Neural cell (in vitro differentiated cells): ENCODE measurements around the gene KRT16. TPM values are rescaled to one million over a fixed set of nuclear protein-coding genes. Genes with fewer than 3 reads are reported as not detected.

Experiments used
- H2AFZ ChIP-seq: fragments of 200-600, 300-800 bp; sonication (generic), shearing (Covaris generic); 2 replicates; pipeline ENCODE4 v1.6.0; 2014; ENCODE audit warnings: low read depth, mild to moderate bottlenecking, antibody characterized with exemption, low read length, moderate library complexity
- H3F3A ChIP-seq: fragments of 200-600 bp; shearing (Covaris generic); 2 replicates; pipeline ENCODE4 v1.6.1; 2016; ENCODE audit warnings: mild to moderate bottlenecking, moderate library complexity, mixed read lengths, antibody characterized with exemption, low read length; ENCODE audit not compliant: insufficient read depth, poor library complexity, severe bottlenecking
- H3K27ac ChIP-seq: fragments of 200-600, 300-800 bp; sonication (generic), shearing (Covaris generic); 2 replicates; pipeline ENCODE4 v1.5.1; 2014; ENCODE audit warnings: mild to moderate bottlenecking, low read length, moderate library complexity
- H3K27me3 ChIP-seq: fragments of 300-800, 200-600 bp; sonication (generic), shearing (Covaris generic); 2 replicates; pipeline ENCODE4 v1.6.0; 2014; ENCODE audit warnings: mild to moderate bottlenecking, low read depth, low read length, moderate library complexity; ENCODE audit not compliant: insufficient read depth
- H3K36me3 ChIP-seq: fragments of 300-800, 200-600 bp; sonication (generic), shearing (Covaris generic); 2 replicates; pipeline ENCODE4 v1.5.1; 2014; ENCODE audit warnings: mild to moderate bottlenecking, antibody characterized with exemption, low read length, moderate library complexity; ENCODE audit not compliant: insufficient read depth
- H3K4me2 ChIP-seq: fragments of 300-800, 200-600 bp; sonication (generic), shearing (Covaris generic); 2 replicates; pipeline ENCODE4 v1.6.0; 2014; ENCODE audit warnings: mild to moderate bottlenecking, low read length
- H3K4me3 ChIP-seq: fragments of 300-800, 200-600 bp; sonication (generic), shearing (Covaris generic); 2 replicates; pipeline ENCODE4 v1.5.1; 2014; ENCODE audit warnings: mild to moderate bottlenecking, low read length, moderate library complexity
- H3K79me2 ChIP-seq: fragments of 200-600 bp; shearing (Covaris generic); replicated peaks from 2 replicates; pipeline ENCODE4 v1.6.0; 2014; ENCODE audit warnings: mild to moderate bottlenecking, low read length, moderate library complexity; ENCODE audit not compliant: insufficient read depth
- H3K9ac ChIP-seq: fragments of 300-800, 200-600 bp; sonication (generic), shearing (Covaris generic); 2 replicates; pipeline ENCODE4 v1.6.1; 2016; ENCODE audit warnings: mild to moderate bottlenecking, low read length, mixed read lengths
- H3K9me2 ChIP-seq: fragments of 200-600 bp; shearing (Covaris generic); 2 replicates; pipeline ENCODE4 v1.6.1; 2016; ENCODE audit warnings: mild to moderate bottlenecking, low read length, mixed read lengths; ENCODE audit not compliant: insufficient read depth
- H3K9me3 ChIP-seq: fragments of 200-600, 300-800 bp; sonication (generic), shearing (Covaris generic); 2 replicates; pipeline ENCODE4 v1.6.1; 2016; ENCODE audit warnings: mild to moderate bottlenecking, mixed run types, low read length, moderate library complexity, mixed read lengths
- H4K20me1 ChIP-seq: fragments of 200-600 bp; shearing (Covaris generic); 2 replicates; pipeline ENCODE4 v1.6.1; 2016; ENCODE audit warnings: mild to moderate bottlenecking, mixed run types; ENCODE audit not compliant: insufficient read depth
- CTCF ChIP-seq: fragments of 450-650 bp; IDR thresholded peaks from 2 replicates; pipeline ENCODE4 v1.5.1; 2014; ENCODE audit warnings: antibody characterized with exemption, mild to moderate bottlenecking, moderate library complexity; ENCODE audit not compliant: poor library complexity, severe bottlenecking
- EP300 ChIP-seq: fragments of 450-650 bp; conservative IDR thresholded peaks from 2 replicates; pipeline ENCODE4 v1.6.1; 2014; ENCODE audit warnings: antibody characterized with exemption, mild to moderate bottlenecking, moderate library complexity; ENCODE audit not compliant: poor library complexity, severe bottlenecking
- EZH2 ChIP-seq: fragments of 200-600, 300-800 bp; shearing (Covaris generic), sonication (generic); IDR thresholded peaks from 2 replicates; pipeline ENCODE4 v1.6.1; 2014; ENCODE audit warnings: antibody characterized with exemption, low read length, borderline replicate concordance, mild to moderate bottlenecking; ENCODE audit not compliant: insufficient read depth, poor library complexity, severe bottlenecking
- MXI1 ChIP-seq: fragments of 450-650 bp; conservative IDR thresholded peaks from 2 replicates; pipeline ENCODE4 v1.6.1; 2014; ENCODE audit warnings: antibody characterized with exemption, mild to moderate bottlenecking; ENCODE audit not compliant: poor library complexity, severe bottlenecking
- POLR2AphosphoS5 ChIP-seq: IDR thresholded peaks from 2 replicates; pipeline ENCODE4 v1.6.1; 2012
- RAD21 ChIP-seq: fragments of 450-650 bp; conservative IDR thresholded peaks from 2 replicates; pipeline ENCODE4 v1.6.1; 2014; ENCODE audit warnings: antibody characterized with exemption, mild to moderate bottlenecking, moderate library complexity
- REST ChIP-seq: IDR thresholded peaks from 2 replicates; pipeline ENCODE4 v1.6.1; 2012; ENCODE audit warnings: borderline replicate concordance
- SMC3 ChIP-seq: fragments of 450-650 bp; conservative IDR thresholded peaks from 2 replicates; pipeline ENCODE4 v1.6.1; 2014; ENCODE audit warnings: antibody characterized with exemption, mild to moderate bottlenecking, moderate library complexity; ENCODE audit not compliant: poor library complexity
- TAF1 ChIP-seq: IDR thresholded peaks from 2 replicates; pipeline ENCODE4 v1.6.1; 2012; ENCODE audit warnings: low read depth
- polyA plus RNA-seq: library from polyadenylated mRNA; depleted of rRNA; stranded (reverse); fragments of >200 nt; gene quantifications from 2 replicates; pipeline ENCODE4 v1.2.3, GENCODE V29; 2014

Gene KRT16
- polyA plus RNA-seq, 1 donor from 2014 or later: not detected

GRCh38 chr17:41638941-41639340 lies 26.4 kb upstream of the KRT16 start:
- Histone ChIP-seq H3K9me3 (no peaks in the 10 kb centered on the region), H3K9me2 (no peaks in the 10 kb centered on the region), H3F3A (no peaks in the 10 kb centered on the region), H3K4me3 (no peak overlapping the region), H3K27ac (no peak overlapping the region), H3K27me3 (no peaks in the 10 kb centered on the region), H3K4me2 (no peak overlapping the region), H3K9ac (no peak overlapping the region), H3K36me3 (no peaks in the 10 kb centered on the region), H4K20me1 (no peaks in the 10 kb centered on the region), H2AFZ (no peak overlapping the region), H3K79me2 (no peaks in the 10 kb centered on the region)
- TF ChIP-seq EP300 (no peak), REST (no peak)

- Histone ChIP-seq H3K79me2 (no peaks in the 10 kb centered on the region), H2AFZ (no peak overlapping the region), H3K27me3 (no peaks in the 10 kb centered on the region), H3K4me2 (no peak overlapping the region), H3K9me2 (no peaks in the 10 kb centered on the region), H3K4me3 (no peak overlapping the region), H3K9ac (no peak overlapping the region), H3F3A (no peaks in the 10 kb centered on the region), H3K9me3 (no peaks in the 10 kb centered on the region), H3K36me3 (no peaks in the 10 kb centered on the region), H4K20me1 (no peaks in the 10 kb centered on the region), H3K27ac (no peak overlapping the region)
- TF ChIP-seq TAF1 (no peak), REST (no peak), EZH2 (no peak), MXI1 (no peak), RAD21 (no peak), SMC3 (no peak), EP300 (no peak), POLR2AphosphoS5 (no peak), CTCF (no peak)
These were observed 25.6 kb upstream of the KRT16 start for GRCh38 chr17:41638194-41638593.
